Occipital lobe (tissue), 2 donors: Measurements from ENCODE around the gene CD300LG. TPM values are rescaled to one million over a fixed set of nuclear protein-coding genes. Genes with fewer than 3 reads are reported as not detected.
"Not testable (repeated sequence)": the region's sequence is repeated elsewhere in the genome, so short reads cannot be mapped to it uniquely, and the experiment has no call there.

Experiments
- DNase-seq: peaks from one replicate; lab custom pipeline; 2025; lab: John Stamatoyannopoulos, UW
- total RNA-seq: library from RNA; depleted of rRNA; stranded (reverse); fragments of >200 nt; gene quantifications from one replicate; pipeline ENCODE4 v1.2.3, GENCODE V29; 2014

Gene CD300LG
- total RNA-seq, 1 donor from 2014 or later, result not detected

GRCh38 chr17:43825567-43825966 lies 21.4 kb upstream of the CD300LG start:
- DNase-seq, result no peak

GRCh38 chr17:43826206-43826605 lies 20.8 kb upstream of the CD300LG start:
- DNase-seq, result no peak

- no peak for DNase-seq
Observed at GRCh38 chr17:43827596-43827995, 19.4 kb upstream of the CD300LG start.

- no peak for DNase-seq
Observed at GRCh38 chr17:43829738-43830137, 17.2 kb upstream of the CD300LG start.

- no peak for DNase-seq
Observed at GRCh38 chr17:43830510-43831140, 16.4 kb upstream of the CD300LG start.

- DNase-seq, result no peak
Observed at GRCh38 chr17:43831633-43832032, 15.3 kb upstream of the CD300LG start.

- no peak for DNase-seq
Observed at GRCh38 chr17:43832168-43832975, 14.6 kb upstream of the CD300LG start.

- no peak for DNase-seq
Observed at GRCh38 chr17:43832976-43833829, 13.8 kb upstream of the CD300LG start, which contains the start of gene MPP3. TSS of gene MPP3 (minus strand) at chr17:43833146. CDS start at chr17:43831906, 1,240 bp downstream.

- DNase-seq, result no peak
Observed at GRCh38 chr17:43834106-43834505, 12.9 kb upstream of the CD300LG start.

- no peak for DNase-seq
Observed at GRCh38 chr17:43839670-43840108, 7.3 kb upstream of the CD300LG start.

GRCh38 chr17:43840814-43841213 lies 6.2 kb upstream of the CD300LG start:
- DNase-seq, result no peak

GRCh38 chr17:43841282-43841681 lies 5.7 kb upstream of the CD300LG start:
- no peak for DNase-seq

- not testable (repeated sequence) for DNase-seq
Observed at GRCh38 chr17:43842091-43842974, 4.6 kb upstream of the CD300LG start.

GRCh38 chr17:43842975-43843325 lies 4.0 kb upstream of the CD300LG start:
- no peak for DNase-seq

GRCh38 chr17:43844241-43844640 lies 2.7 kb upstream of the CD300LG start:
- DNase-seq, result no peak

GRCh38 chr17:43845766-43846165 lies 1.2 kb upstream of the CD300LG start:
- no peak for DNase-seq

- peak; percentile 56 for DNase-seq
Observed at GRCh38 chr17:43846221-43846712, 709 bp upstream of the CD300LG start.

- no peak for DNase-seq
Observed at GRCh38 chr17:43848601-43849000, 1.6 kb downstream of the CD300LG start.

GRCh38 chr17:43849116-43849515 lies 2.1 kb downstream of the CD300LG start:
- no peak for DNase-seq

GRCh38 chr17:43852571-43852970 lies 5.6 kb downstream of the CD300LG start:
- DNase-seq, result no peak

- no peak for DNase-seq
Observed at GRCh38 chr17:43853546-43853945, 6.6 kb downstream of the CD300LG start.
